Stimulated activated CD8-positive, alpha-beta memory T cell treated with anti-CD3 and anti-CD28 coated beads, Interleukin-2, amount 100 ng/mL, for 1 hour (primary cell): ENCODE data around the gene YPEL3.

Source experiments
- DNase-seq, 2 donors: peaks; one replicate each; pipeline ENCODE4 v3.0.0-alpha.2; 2020; ENCODE audit warnings: low read depth in 2 of 2

YPEL3 gene

DNA sequence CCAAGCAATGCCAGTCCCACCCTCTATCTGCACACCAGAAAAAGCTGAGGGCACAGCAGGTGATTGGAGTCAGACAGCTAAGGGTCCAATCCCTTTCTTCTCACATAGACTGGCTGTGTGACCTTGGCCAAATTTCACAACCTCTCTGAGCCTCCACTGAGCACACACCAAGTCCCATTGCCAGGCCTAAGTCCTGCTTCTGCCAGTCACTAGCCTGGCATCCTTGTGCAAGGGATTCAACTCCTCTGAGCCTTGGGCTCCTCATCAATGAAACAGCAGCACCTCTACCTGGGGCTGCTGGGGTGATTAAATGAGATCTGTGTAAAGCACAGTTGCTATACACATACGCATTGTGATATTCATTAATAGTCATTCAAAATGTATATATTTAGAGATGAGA lies 49.4 kb downstream of the YPEL3 start:
- DNase-seq, result no peak

GRCh38 chr16:30046178-30046577 lies 49.8 kb downstream of the YPEL3 start:
- no peak for DNase-seq
